GM13976 (cell line): Measurements from ENCODE around the gene MNX1.

ENCODE experiments used
- DNase-seq: peaks from one replicate; pipeline ENCODE4 v3.0.0; 2012; ENCODE audit warnings: low spot score
- in situ Hi-C: fragments of 300-500 bp; cut with MboI; formaldehyde crosslinking; loops from one replicate; pipeline ENCODE4 v1.12.0; 2022; ENCODE audit warnings: low sequenced_read_pairs, mixed read lengths, inconsistent platforms; ENCODE audit not compliant: unreplicated experiment
- TF ChIP-seq, protein P1 (sequence below): IDR thresholded peaks from 2 replicates; pipeline ENCODE4 v1.5.1; 2012; ENCODE audit warnings: borderline replicate concordance, mild to moderate bottlenecking; ENCODE audit not compliant: insufficient read depth; ENCODE audit errors: extremely low read depth, missing control alignments, control extremely low read depth

MNX1 gene

DNA sequence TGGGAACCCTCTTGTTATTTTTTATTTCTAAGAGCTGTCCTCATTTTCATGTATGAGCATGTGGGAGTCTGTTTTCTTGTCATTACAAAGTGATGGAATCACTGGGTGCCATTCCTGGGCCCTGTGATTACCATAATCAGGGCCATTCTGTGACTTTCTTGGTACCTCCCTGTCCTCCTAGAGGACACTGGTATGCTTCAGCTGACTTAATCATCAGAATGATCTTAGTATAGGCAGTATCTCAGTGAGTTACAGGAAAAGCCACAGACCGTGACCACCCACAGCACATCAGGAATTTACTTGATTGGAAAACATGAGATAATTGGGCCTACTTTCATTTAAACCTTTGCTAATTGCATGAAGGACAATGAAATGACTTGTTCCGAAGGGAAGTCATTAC is 53.7 kb downstream of the MNX1 start:
- in situ Hi-C loops, result no loop called here
- no peak for DNase-seq
- TF ChIP-seq, protein P1, sequence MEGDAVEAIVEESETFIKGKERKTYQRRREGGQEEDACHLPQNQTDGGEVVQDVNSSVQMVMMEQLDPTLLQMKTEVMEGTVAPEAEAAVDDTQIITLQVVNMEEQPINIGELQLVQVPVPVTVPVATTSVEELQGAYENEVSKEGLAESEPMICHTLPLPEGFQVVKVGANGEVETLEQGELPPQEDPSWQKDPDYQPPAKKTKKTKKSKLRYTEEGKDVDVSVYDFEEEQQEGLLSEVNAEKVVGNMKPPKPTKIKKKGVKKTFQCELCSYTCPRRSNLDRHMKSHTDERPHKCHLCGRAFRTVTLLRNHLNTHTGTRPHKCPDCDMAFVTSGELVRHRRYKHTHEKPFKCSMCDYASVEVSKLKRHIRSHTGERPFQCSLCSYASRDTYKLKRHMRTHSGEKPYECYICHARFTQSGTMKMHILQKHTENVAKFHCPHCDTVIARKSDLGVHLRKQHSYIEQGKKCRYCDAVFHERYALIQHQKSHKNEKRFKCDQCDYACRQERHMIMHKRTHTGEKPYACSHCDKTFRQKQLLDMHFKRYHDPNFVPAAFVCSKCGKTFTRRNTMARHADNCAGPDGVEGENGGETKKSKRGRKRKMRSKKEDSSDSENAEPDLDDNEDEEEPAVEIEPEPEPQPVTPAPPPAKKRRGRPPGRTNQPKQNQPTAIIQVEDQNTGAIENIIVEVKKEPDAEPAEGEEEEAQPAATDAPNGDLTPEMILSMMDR, result no peak

DNA sequence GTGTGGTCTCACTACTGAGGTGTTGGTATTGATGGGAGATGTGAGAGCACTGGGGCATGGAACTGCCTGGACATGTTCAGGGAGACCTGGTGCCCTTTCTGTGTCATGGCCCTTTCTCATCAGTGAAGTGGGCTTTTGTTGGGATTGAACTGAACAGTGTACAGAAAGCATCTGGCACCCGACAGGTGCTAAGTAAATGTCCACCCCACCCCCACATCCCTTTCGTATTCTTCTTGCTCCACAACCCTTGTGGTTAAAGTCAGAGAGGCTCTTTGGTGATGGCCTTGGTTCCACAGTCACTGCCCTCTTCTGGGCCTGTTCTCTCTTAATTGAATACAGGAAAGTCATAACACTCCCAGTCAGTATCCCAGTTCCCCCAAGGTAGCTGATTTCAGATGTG is 55.5 kb downstream of the MNX1 start:
- in situ Hi-C loops, result no loop called here
- TF ChIP-seq, protein P1, result no peak
- DNase-seq, result no peak
